ENCODE data around the gene TNK1. TPM values are rescaled to one million over a fixed set of nuclear protein-coding genes. Genes with fewer than 3 reads are reported as not detected.

TNK1 gene
- total and polyA plus RNA-seq, 2 donors (not counting 3 experiments of a cell fraction or from before 2014, with no cell fraction given): 0.22 to 0.58 TPM

DNA sequence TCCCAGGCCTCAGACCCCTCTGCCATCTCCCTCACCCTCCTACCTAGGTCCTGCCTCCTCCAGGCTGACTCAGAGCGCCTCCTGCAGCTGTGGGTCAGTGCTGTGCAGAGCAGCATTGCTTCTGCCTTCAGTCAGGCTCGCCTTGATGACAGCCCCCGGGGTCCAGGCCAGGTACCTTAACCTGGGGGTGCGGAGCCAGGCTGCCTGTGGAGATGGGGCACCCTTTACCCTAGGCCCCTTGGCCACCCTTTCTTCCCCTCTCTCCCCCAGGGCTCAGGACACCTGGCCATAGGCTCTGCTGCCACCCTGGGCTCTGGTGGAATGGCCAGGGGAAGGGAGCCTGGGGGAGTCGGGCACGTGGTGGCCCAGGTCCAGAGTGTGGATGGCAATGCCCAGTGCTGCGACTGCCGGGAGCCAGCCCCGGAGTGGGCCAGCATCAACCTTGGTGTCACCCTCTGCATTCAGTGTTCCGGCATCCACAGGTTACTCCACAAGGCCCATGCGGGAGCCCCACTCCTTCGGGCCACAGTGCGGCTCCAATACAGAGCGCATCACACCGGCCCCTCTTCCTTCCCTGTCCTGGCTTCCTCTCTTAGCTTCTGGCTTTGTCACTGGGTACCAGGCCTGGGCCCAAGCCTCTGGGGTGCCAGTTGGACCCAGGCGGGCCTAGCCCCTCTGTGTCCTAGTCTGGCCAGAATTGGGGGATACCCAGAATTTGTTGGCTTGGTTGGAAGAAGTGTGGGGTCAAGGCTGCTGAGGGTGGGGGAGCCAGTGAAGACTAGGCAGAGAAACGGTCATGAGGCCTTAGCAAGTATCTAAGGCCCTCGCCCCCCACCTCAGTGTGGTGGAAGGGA, 33.9 kb upstream of the TNK1 start:
- no peaks in the 10 kb centered on the region for H4K20me1 ChIP-seq (replicated peaks; ENCODE audit: control insufficient read depth, extremely low read depth, insufficient read depth, low read length)
- H3K4me1 ChIP-seq (ENCODE audit: control insufficient read depth, extremely low read depth, insufficient read depth, low read length): peaks cover 11% of the 10 kb centered on the region
- no peak overlapping the region for H3K4me3 ChIP-seq (replicated peaks in 1 of 3; ENCODE audit: insufficient read depth in 1 of 3, low read depth in 1 of 3, low read length in 3 of 3)
- H3K9me1 ChIP-seq (replicated peaks; ENCODE audit: control insufficient read depth, extremely low read depth, insufficient read depth, low read length): no peaks in the 10 kb centered on the region
- no peak for DNase-seq (ENCODE audit: low read depth, low spot score)
- no peak for TF ChIP-seq MYC (IDR thresholded peaks at IDR 0.05; ENCODE audit: low read depth, low read length)
- no peak for TF ChIP-seq JUN (IDR thresholded peaks at IDR 0.05; ENCODE audit: borderline replicate concordance, insufficient read depth, insufficient read length, low read depth)
- no peak for TF ChIP-seq POLR2AphosphoS5 (IDR thresholded peaks at IDR 0.05; ENCODE audit: insufficient read depth, low read depth, low read length)
- no peak for TF ChIP-seq EZH2 (IDR thresholded peaks at IDR 0.05; ENCODE audit: borderline replicate concordance, low read depth, low read length, severe bottlenecking)
- TF ChIP-seq, protein P1, sequence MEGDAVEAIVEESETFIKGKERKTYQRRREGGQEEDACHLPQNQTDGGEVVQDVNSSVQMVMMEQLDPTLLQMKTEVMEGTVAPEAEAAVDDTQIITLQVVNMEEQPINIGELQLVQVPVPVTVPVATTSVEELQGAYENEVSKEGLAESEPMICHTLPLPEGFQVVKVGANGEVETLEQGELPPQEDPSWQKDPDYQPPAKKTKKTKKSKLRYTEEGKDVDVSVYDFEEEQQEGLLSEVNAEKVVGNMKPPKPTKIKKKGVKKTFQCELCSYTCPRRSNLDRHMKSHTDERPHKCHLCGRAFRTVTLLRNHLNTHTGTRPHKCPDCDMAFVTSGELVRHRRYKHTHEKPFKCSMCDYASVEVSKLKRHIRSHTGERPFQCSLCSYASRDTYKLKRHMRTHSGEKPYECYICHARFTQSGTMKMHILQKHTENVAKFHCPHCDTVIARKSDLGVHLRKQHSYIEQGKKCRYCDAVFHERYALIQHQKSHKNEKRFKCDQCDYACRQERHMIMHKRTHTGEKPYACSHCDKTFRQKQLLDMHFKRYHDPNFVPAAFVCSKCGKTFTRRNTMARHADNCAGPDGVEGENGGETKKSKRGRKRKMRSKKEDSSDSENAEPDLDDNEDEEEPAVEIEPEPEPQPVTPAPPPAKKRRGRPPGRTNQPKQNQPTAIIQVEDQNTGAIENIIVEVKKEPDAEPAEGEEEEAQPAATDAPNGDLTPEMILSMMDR (IDR thresholded peaks at IDR 0.05; ENCODE audit: extremely low read depth in 1 of 2, insufficient read depth in 1 of 2, low read depth in 1 of 2, low read length in 2 of 2): no peak
- TF ChIP-seq, protein P2, sequence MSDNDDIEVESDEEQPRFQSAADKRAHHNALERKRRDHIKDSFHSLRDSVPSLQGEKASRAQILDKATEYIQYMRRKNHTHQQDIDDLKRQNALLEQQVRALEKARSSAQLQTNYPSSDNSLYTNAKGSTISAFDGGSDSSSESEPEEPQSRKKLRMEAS (IDR thresholded peaks at IDR 0.05; ENCODE audit: insufficient read depth, insufficient read length): no peak
- TF ChIP-seq GATA2 (IDR thresholded peaks at IDR 0.05; ENCODE audit: insufficient read depth, insufficient read length, low read depth, low read length): no peak
- no peak for TF ChIP-seq FOS (IDR thresholded peaks at IDR 0.05; ENCODE audit: borderline replicate concordance, insufficient read depth, low read length)
- TF ChIP-seq POLR2A (IDR thresholded peaks at IDR 0.05; ENCODE audit: low read depth, low read length): no peak
- dilution Hi-C loops (cut with MboI; ENCODE audit: extremely low pct_ligation_motif_present, low sequenced_read_pairs) (no loop called here), intact Hi-C loops (cut with micrococcal nuclease) (loop anchor here (1.0 to 2.0 kb wide), 2 partner anchors 23 to 302 kb away; partner anchors contain the start of gene SLC16A11)
- POLR2A ChIA-PET: no interaction called here
- H3K9ac ChIP-seq (replicated peaks; ENCODE audit: extremely low read depth, insufficient read depth, low read length): no peak overlapping the region
- no peaks in the 10 kb centered on the region for H3K9me3 ChIP-seq (replicated peaks; ENCODE audit: control insufficient read depth, insufficient read depth, low read length)
- no peak for FAIRE-seq
- BruUV-seq (replicated peaks): no TSS peak
- no peaks in the 10 kb centered on the region for H3K79me2 ChIP-seq (ENCODE audit: control insufficient read depth, insufficient read depth, low read length)
- no peak overlapping the region for H3K27ac ChIP-seq (ENCODE audit: insufficient read depth, low read depth, low read length)
- no peaks in the 10 kb centered on the region for H3K27me3 ChIP-seq (ENCODE audit: control insufficient read depth in 2 of 2, insufficient read depth in 2 of 2, low read length in 2 of 2)
- H2AFZ ChIP-seq (ENCODE audit: low read depth, low read length): no peak overlapping the region
- H3K4me2 ChIP-seq (ENCODE audit: insufficient read depth, low read length): no peak overlapping the region
- H3K36me3 ChIP-seq (ENCODE audit: control insufficient read depth in 2 of 2, extremely low read depth in 1 of 2, insufficient read depth in 2 of 2, low read length in 2 of 2): no peaks in the 10 kb centered on the region
- CTCF ChIA-PET: interaction anchor here (1.0 to 3.8 kb wide), 2 partner anchors 66 to 301 kb away, joined by 3 to 31 read pairs; partner anchors contain the start of gene SLC2A4
